Coronary artery (tissue), 2 donors: Measurements from ENCODE around the gene FBLN5.
"Not testable (repeated sequence)": the region's sequence is repeated elsewhere in the genome, so short reads cannot be mapped to it uniquely, and the experiment has no call there.

Source experiments
- DNase-seq: peaks from one replicate; pipeline ENCODE4 v3.0.0-alpha.2; 2017; ENCODE audit warnings: low spot score
- H3K27ac ChIP-seq, 2 donors: fragments of 200-600 bp; sonication (generic); one replicate each; pipeline ENCODE4 v1.5.1; 2016 to 2019
- H3K4me3 ChIP-seq: fragments of 200-600 bp; sonication (generic); 2 replicates; pipeline ENCODE4 v1.5.1; 2016; ENCODE audit warnings: mild to moderate bottlenecking, moderate library complexity
- TF ChIP-seq, protein P1 (sequence below): fragments of 200-600 bp; sonication (generic); IDR thresholded peaks from one replicate; pipeline ENCODE4 v1.5.1; 2019; ENCODE audit warnings: antibody characterized with exemption

Gene FBLN5

GRCh38 chr14:91858536-91859275 lies 88.8 kb downstream of the FBLN5 start:
- TF ChIP-seq, protein P1, sequence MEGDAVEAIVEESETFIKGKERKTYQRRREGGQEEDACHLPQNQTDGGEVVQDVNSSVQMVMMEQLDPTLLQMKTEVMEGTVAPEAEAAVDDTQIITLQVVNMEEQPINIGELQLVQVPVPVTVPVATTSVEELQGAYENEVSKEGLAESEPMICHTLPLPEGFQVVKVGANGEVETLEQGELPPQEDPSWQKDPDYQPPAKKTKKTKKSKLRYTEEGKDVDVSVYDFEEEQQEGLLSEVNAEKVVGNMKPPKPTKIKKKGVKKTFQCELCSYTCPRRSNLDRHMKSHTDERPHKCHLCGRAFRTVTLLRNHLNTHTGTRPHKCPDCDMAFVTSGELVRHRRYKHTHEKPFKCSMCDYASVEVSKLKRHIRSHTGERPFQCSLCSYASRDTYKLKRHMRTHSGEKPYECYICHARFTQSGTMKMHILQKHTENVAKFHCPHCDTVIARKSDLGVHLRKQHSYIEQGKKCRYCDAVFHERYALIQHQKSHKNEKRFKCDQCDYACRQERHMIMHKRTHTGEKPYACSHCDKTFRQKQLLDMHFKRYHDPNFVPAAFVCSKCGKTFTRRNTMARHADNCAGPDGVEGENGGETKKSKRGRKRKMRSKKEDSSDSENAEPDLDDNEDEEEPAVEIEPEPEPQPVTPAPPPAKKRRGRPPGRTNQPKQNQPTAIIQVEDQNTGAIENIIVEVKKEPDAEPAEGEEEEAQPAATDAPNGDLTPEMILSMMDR, result no peak
- no peak overlapping the region for H3K4me3 ChIP-seq
- DNase-seq, result no peak
- peak overlapping the region in 1 of 2 donors; percentile 24 for H3K27ac ChIP-seq

GRCh38 chr14:91857614-91858013 lies 89.9 kb downstream of the FBLN5 start:
- Histone ChIP-seq H3K27ac (no peak overlapping the region), H3K4me3 (no peak overlapping the region)
- TF ChIP-seq, protein P1, result no peak
- DNase-seq, result no peak

DNA sequence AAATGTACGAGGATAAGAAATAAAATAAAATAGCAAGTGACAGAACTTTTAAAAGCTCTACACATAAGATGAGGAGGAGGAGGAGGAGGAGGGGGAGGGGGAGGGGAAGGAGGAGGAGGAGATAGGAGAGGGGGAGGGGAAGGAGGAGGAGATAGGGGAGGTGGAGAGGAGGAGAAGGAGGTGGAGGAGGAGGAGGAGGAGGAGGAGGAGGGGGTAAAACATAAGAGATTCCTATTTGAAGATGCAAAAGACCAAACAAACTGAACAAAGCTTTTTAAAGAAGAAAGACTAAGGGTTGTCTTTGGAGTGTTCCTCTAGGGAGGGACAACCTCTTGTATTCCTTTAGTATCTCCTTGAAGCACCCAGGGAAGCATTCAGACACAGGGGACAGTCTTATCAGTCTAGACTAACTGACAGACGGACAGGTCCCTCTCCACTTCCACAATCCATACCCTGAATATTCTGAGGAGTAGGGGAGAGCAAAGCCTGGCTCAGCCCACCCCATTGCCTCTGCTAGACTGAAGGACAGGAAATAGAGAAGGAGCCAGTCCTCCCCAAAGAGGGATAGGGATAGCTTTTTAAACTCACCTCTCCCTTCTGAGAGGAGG lies 93.1 kb downstream of the FBLN5 start:
- TF ChIP-seq, protein P1, result no peak
- H3K27ac ChIP-seq, result peak overlapping the region in 1 of 2 donors; percentile 68
- no peak for DNase-seq
- H3K4me3 ChIP-seq, result no peak overlapping the region

- Histone ChIP-seq H3K27ac (no peak overlapping the region), H3K4me3 (no peak overlapping the region)
- DNase-seq, result no peak
- TF ChIP-seq, protein P1, result no peak
These were observed 95.9 kb downstream of the FBLN5 start for GRCh38 chr14:91851563-91851962.

DNA sequence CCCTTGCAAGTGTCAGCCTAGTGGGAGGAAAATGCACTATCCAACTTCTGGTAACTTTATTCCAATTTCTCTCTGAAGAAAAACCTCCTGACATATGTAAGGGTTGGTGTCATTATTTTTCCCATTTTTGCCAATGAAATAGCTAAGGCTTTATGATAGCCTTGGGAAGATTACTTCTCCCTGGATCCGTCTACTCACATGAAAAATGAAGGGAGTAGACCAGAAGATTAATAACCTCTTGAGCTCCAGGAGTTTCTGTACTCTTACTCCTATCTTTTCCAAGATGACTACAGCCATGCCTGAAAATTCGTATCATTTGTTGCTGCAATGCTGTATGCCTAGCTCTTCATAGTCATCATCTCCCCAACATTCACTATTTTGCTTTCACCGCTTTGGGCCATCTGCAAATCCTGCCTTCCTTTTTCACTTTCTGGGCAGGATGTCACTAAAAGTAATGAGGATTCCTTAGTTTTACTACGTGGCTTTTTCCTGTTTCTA lies 98.9 kb downstream of the FBLN5 start:
- DNase-seq, result no peak
- no peak overlapping the region for H3K4me3 ChIP-seq
- no peak overlapping the region for H3K27ac ChIP-seq
- TF ChIP-seq, protein P1, result no peak

DNA sequence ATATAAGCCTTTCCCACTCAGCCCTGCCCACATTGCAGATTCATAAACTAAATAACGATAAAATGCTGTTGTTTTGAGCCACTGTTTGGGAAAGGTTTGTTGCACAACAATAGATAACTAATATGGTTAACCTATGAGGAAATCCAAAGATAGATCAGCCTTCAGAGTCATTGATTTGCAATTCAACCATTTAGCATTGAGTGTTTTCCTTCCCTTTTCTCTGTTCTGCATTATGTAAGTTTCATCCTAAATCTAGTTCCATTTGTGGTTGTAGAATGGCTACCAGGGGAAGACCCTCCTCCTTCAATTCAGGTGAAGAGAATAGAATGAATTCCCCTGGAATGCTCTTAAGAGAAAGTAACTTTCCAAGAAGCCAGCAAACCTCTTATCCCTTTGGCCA lies 99.8 kb downstream of the FBLN5 start:
- DNase-seq, result no peak
- H3K27ac ChIP-seq, result no peak overlapping the region
- no peak overlapping the region for H3K4me3 ChIP-seq
- TF ChIP-seq, protein P1, result no peak

DNA sequence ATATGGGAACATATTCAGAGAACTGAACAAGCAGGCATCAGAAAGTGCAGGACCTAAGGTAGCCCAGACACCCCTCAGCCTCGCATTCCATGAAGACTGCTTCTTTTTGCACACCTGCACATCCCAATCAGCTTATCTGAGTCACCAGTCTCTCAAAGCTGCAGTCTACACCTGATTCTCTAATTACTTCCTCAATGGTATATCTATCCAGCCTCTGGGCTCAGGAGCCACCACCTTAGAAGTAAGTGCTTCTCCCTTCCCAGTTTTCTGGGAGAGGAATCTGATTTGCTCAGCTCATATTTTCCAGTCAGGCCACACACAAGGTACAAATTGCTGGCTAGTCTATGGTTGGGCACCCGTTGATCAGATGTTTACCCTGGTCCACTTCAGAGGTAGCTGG lies 101.8 kb downstream of the FBLN5 start:
- Histone ChIP-seq H3K27ac (no peak overlapping the region), H3K4me3 (no peak overlapping the region)
- TF ChIP-seq, protein P1, result no peak
- no peak for DNase-seq

DNA sequence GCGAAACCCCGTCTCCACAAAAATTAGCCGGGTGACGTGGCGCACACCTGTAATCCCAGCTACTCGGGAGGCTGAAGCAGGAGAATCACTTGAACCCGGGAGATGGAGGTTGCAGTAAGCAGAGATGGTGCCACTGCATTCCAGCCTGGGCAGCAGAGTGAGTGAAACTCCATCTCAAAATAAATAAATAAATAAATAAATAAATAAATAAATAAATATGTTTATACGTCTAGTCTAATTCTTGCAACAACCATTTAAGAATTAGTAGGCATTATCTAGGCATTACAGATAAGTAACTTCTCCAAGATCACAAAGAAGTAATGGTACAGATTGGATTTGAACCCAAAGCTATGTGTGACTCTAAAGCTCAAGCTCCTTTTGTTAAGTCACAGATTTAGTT lies 102.4 kb downstream of the FBLN5 start:
- H3K27ac ChIP-seq, H3K4me3 ChIP-seq, DNase-seq: not testable (repeated sequence)
